HUES64 (cell line): ENCODE results near the gene LUZP1.

Experiments used
- H3K27ac ChIP-seq: 2 replicates; pipeline ENCODE4 v1.7.0; 2013; ENCODE audit warnings: low read depth, low read length, inconsistent platforms
- H3K27me3 ChIP-seq: 2 replicates; pipeline ENCODE4 v1.6.1; 2013; ENCODE audit warnings: mild to moderate bottlenecking, low read length; ENCODE audit not compliant: insufficient read depth
- H3K36me3 ChIP-seq: 2 replicates; pipeline ENCODE4 v1.6.1; 2013; ENCODE audit warnings: mild to moderate bottlenecking, low read length; ENCODE audit not compliant: insufficient read depth
- H3K4me1 ChIP-seq: 2 replicates; pipeline ENCODE4 v1.6.1; 2013; ENCODE audit warnings: mild to moderate bottlenecking, low read length, moderate library complexity; ENCODE audit not compliant: insufficient read depth
- H3K4me3 ChIP-seq: 2 replicates; pipeline ENCODE4 v1.5.1; 2013; ENCODE audit warnings: mild to moderate bottlenecking, low read length, moderate library complexity
- H3K9ac ChIP-seq: 2 replicates; pipeline ENCODE4 v1.6.1; 2013; ENCODE audit warnings: mild to moderate bottlenecking, low read depth, low read length
- H3K9me3 ChIP-seq: 2 replicates; pipeline ENCODE4 v1.6.1; 2013; ENCODE audit warnings: low read depth, low read length; ENCODE audit not compliant: insufficient read depth
- WGBS: fragments of 150-250, 120-280 bp; methylation state at CpG from one replicate; pipeline ENCODE4 v1.1.7; 2013; ENCODE audit warnings: missing lambda C conversion rate; 5-methylcytosine and 5-hydroxymethylcytosine counted together

Gene LUZP1

GRCh38 chr1:23040509-23040908, 128.1 kb downstream of the LUZP1 start:
- Histone ChIP-seq H3K9me3 (no peaks in the 10 kb centered on the region), H3K27ac (no peak overlapping the region), H3K27me3 (no peaks in the 10 kb centered on the region), H3K9ac (no peak overlapping the region), H3K36me3 (peaks cover 39% of the 10 kb centered on the region), H3K4me3 (no peak overlapping the region), H3K4me1 (peaks cover 33% of the 10 kb centered on the region)
- WGBS = 97% methylated on average over 4 of the region's 5 CpGs

DNA sequence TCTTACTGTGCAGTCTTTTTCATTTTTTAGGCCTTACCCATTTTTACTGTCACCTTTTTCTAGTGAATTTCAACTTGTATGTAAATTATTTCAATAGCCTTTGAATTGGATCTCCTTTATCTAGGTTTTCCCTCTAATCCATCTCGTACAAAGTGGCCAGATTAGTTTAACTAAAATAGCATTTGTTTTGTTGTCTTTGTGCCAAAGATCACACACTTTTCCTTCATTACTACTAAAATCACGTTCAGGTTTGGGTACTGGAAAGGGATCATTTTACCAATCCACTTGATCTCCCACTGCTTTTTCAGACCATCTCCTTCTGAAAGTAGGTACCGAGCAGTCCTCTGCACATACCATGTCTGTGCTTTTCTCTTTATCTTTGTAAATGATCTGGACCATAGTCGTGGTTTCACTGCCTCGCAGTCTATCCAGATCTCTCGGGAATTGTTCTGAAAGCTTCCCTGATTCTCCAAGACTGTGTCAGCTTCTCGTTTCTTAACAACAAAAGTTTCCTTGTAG, 129.3 kb downstream of the LUZP1 start:
- peaks cover 33% of the 10 kb centered on the region for H3K36me3 ChIP-seq
- H3K9me3 ChIP-seq = no peaks in the 10 kb centered on the region
- H3K4me1 ChIP-seq = peaks cover 36% of the 10 kb centered on the region
- H3K27me3 ChIP-seq = no peaks in the 10 kb centered on the region
- 86% methylated on average over 6 of the region's 7 CpGs for WGBS
- H3K9ac ChIP-seq = no peak overlapping the region
- no peak overlapping the region for H3K27ac ChIP-seq
- no peak overlapping the region for H3K4me3 ChIP-seq

GRCh38 chr1:23037081-23037740, 131.4 kb downstream of the LUZP1 start:
- Histone ChIP-seq H3K9me3 (no peaks in the 10 kb centered on the region), H3K27ac (no peak overlapping the region), H3K9ac (no peak overlapping the region), H3K27me3 (no peaks in the 10 kb centered on the region), H3K4me3 (no peak overlapping the region), H3K4me1 (peaks cover 41% of the 10 kb centered on the region), H3K36me3 (peaks cover 20% of the 10 kb centered on the region)
- WGBS = 96% methylated on average over 3 of the region's 4 CpGs

GRCh38 chr1:23035823-23036452, 132.7 kb downstream of the LUZP1 start:
- H3K27me3 ChIP-seq = no peaks in the 10 kb centered on the region

More at GRCh38 chr1:23035823-23036452, 132.7 kb downstream of the LUZP1 start:
- no peak overlapping the region for H3K27ac ChIP-seq
- peaks cover 49% of the 10 kb centered on the region for H3K4me1 ChIP-seq
- H3K9me3 ChIP-seq = no peaks in the 10 kb centered on the region
- H3K9ac ChIP-seq = no peak overlapping the region
- H3K4me3 ChIP-seq = no peak overlapping the region
- 69% methylated on average over 1 of the region's 2 CpGs for WGBS
- H3K36me3 ChIP-seq = peaks cover 22% of the 10 kb centered on the region
